Central memory CD8-positive, alpha-beta T cell (primary cell): Measurements from ENCODE around the gene GP1BB.
"Not testable (repeated sequence)": the region's sequence is repeated elsewhere in the genome, so short reads cannot be mapped to it uniquely, and the experiment has no call there.

ENCODE experiments used
- ATAC-seq: fragments of 150-1000 bp; cut with Tn5 transposase; replicated peaks from 2 replicates; pipeline ENCODE4 v1.10.0; 2022; ENCODE audit warnings: mild to moderate bottlenecking, moderate FRiP score, moderate number of reproducible peaks; ENCODE audit not compliant: poor library complexity, severe bottlenecking; ENCODE audit errors: extremely low read depth
- DNase-seq, 2 donors: peaks; one replicate each; pipeline ENCODE4 v3.0.0; 2021; ENCODE audit warnings: low spot score in 2 of 2
- H3K27ac Mint-ChIP-seq: one replicate; pipeline ENCODE4 v1.8.0; 2022; ENCODE audit warnings: low read depth, mild to moderate bottlenecking, moderate library complexity, mixed read lengths
- H3K27me3 Mint-ChIP-seq: one replicate; pipeline ENCODE4 v1.8.0; 2022; ENCODE audit warnings: mixed read lengths
- H3K36me3 Mint-ChIP-seq: one replicate; pipeline ENCODE4 v1.8.0; 2022; ENCODE audit warnings: mild to moderate bottlenecking, moderate library complexity, mixed read lengths; ENCODE audit not compliant: insufficient read depth
- H3K4me1 Mint-ChIP-seq: one replicate; pipeline ENCODE4 v1.8.0; 2022; ENCODE audit warnings: mixed read lengths
- H3K4me3 Mint-ChIP-seq: one replicate; pipeline ENCODE4 v1.8.0; 2022; ENCODE audit warnings: mild to moderate bottlenecking, moderate library complexity, mixed read lengths
- H3K9me3 Mint-ChIP-seq: one replicate; pipeline ENCODE4 v1.8.0; 2022; ENCODE audit warnings: mixed read lengths

GP1BB gene

GRCh38 chr22:19720999-19721329, 2.4 kb upstream of the GP1BB start:
- DNase-seq (no peak), ATAC-seq (no peak)
- no peaks in the 10 kb centered on the region for H3K9me3 Mint-ChIP-seq
- H3K4me1 Mint-ChIP-seq, result peaks cover 9% of the 10 kb centered on the region
- no peak overlapping the region for H3K4me3 Mint-ChIP-seq
- peaks cover 53% of the 10 kb centered on the region for H3K27me3 Mint-ChIP-seq
- no peak overlapping the region for H3K27ac Mint-ChIP-seq
- peaks cover 9% of the 10 kb centered on the region for H3K36me3 Mint-ChIP-seq

GRCh38 chr22:19721330-19722177, 1.8 kb upstream of the GP1BB start:
- no peak for ATAC-seq

GRCh38 chr22:19722178-19722981, 959 bp upstream of the GP1BB start:
- Mint-ChIP-seq H3K4me3 (no peak overlapping the region), H3K4me1 (peaks cover 9% of the 10 kb centered on the region), H3K27ac (no peak overlapping the region), H3K27me3 (peaks cover 54% of the 10 kb centered on the region), H3K9me3 (no peaks in the 10 kb centered on the region), H3K36me3 (peaks cover 9% of the 10 kb centered on the region)
- no peak for DNase-seq
- ATAC-seq, result no peak

More at GRCh38 chr22:19721330-19722177, 1.8 kb upstream of the GP1BB start:
- H3K9me3 Mint-ChIP-seq, result no peaks in the 10 kb centered on the region
- H3K27me3 Mint-ChIP-seq, result peaks cover 53% of the 10 kb centered on the region
- no peak overlapping the region for H3K4me3 Mint-ChIP-seq
- no peak overlapping the region for H3K27ac Mint-ChIP-seq
- peaks cover 9% of the 10 kb centered on the region for H3K4me1 Mint-ChIP-seq
- DNase-seq, result no peak
- H3K36me3 Mint-ChIP-seq, result peaks cover 7% of the 10 kb centered on the region

GRCh38 chr22:19722982-19723231, 432 bp upstream of the GP1BB start:
- H3K4me1 Mint-ChIP-seq, result peaks cover 9% of the 10 kb centered on the region
- DNase-seq (no peak), ATAC-seq (no peak)
- no peak overlapping the region for H3K4me3 Mint-ChIP-seq
- no peak overlapping the region for H3K27ac Mint-ChIP-seq
- H3K27me3 Mint-ChIP-seq, result peaks cover 59% of the 10 kb centered on the region
- H3K36me3 Mint-ChIP-seq, result peaks cover 9% of the 10 kb centered on the region
- H3K9me3 Mint-ChIP-seq, result no peaks in the 10 kb centered on the region

- DNase-seq (no peak), ATAC-seq (no peak)
- Mint-ChIP-seq H3K27ac (no peak overlapping the region), H3K4me3 (peak overlapping the region; percentile 43), H3K9me3 (no peaks in the 10 kb centered on the region), H3K36me3 (peaks cover 9% of the 10 kb centered on the region), H3K27me3 (peaks cover 57% of the 10 kb centered on the region), H3K4me1 (peaks cover 9% of the 10 kb centered on the region)
Observed at GRCh38 chr22:19723983-19724827, 866 bp downstream of the GP1BB start.

- Mint-ChIP-seq H3K36me3 (peaks cover 9% of the 10 kb centered on the region), H3K9me3 (no peaks in the 10 kb centered on the region), H3K27me3 (peaks cover 48% of the 10 kb centered on the region), H3K4me1 (peaks cover 9% of the 10 kb centered on the region), H3K4me3 (peak overlapping the region; percentile 43), H3K27ac (no peak overlapping the region)
- no peak for DNase-seq
- no peak for ATAC-seq
Observed at GRCh38 chr22:19724927-19725661, 1.8 kb downstream of the GP1BB start.

- not testable (repeated sequence) for ATAC-seq, DNase-seq, H3K4me3 Mint-ChIP-seq, H3K27ac Mint-ChIP-seq, H3K9me3 Mint-ChIP-seq
- Mint-ChIP-seq H3K36me3 (peaks cover 13% of the 10 kb centered on the region), H3K27me3 (peaks cover 37% of the 10 kb centered on the region), H3K4me1 (peaks cover 15% of the 10 kb centered on the region)
Observed at GRCh38 chr22:19726064-19726788, 2.9 kb downstream of the GP1BB start.

- H3K4me1 Mint-ChIP-seq, result peaks cover 15% of the 10 kb centered on the region
- no peaks in the 10 kb centered on the region for H3K9me3 Mint-ChIP-seq
- peaks cover 30% of the 10 kb centered on the region for H3K27me3 Mint-ChIP-seq
- H3K4me3 Mint-ChIP-seq, result no peak overlapping the region
- ATAC-seq (no peak), DNase-seq (no peak)
- H3K36me3 Mint-ChIP-seq, result peaks cover 13% of the 10 kb centered on the region
- no peak overlapping the region for H3K27ac Mint-ChIP-seq
Observed at GRCh38 chr22:19727310-19728150, 4.2 kb downstream of the GP1BB start.

- Mint-ChIP-seq H3K36me3 (peaks cover 13% of the 10 kb centered on the region), H3K27ac (no peak overlapping the region), H3K4me3 (no peak overlapping the region), H3K4me1 (peaks cover 15% of the 10 kb centered on the region), H3K27me3 (peaks cover 23% of the 10 kb centered on the region), H3K9me3 (no peaks in the 10 kb centered on the region)
- ATAC-seq (no peak), DNase-seq (no peak)
Observed at GRCh38 chr22:19728271-19728670, 4.9 kb downstream of the GP1BB start.

GRCh38 chr22:19728836-19729235, 5.5 kb downstream of the GP1BB start:
- H3K4me3 Mint-ChIP-seq, result no peak overlapping the region
- ATAC-seq (no peak), DNase-seq (no peak)
- no peak overlapping the region for H3K27ac Mint-ChIP-seq
- H3K27me3 Mint-ChIP-seq, result peaks cover 23% of the 10 kb centered on the region
- H3K36me3 Mint-ChIP-seq, result peaks cover 14% of the 10 kb centered on the region
- H3K9me3 Mint-ChIP-seq, result no peaks in the 10 kb centered on the region
- H3K4me1 Mint-ChIP-seq, result peaks cover 15% of the 10 kb centered on the region

GRCh38 chr22:19729507-19729906, 6.2 kb downstream of the GP1BB start:
- Mint-ChIP-seq H3K9me3 (no peaks in the 10 kb centered on the region), H3K27ac (no peak overlapping the region), H3K4me1 (peaks cover 13% of the 10 kb centered on the region), H3K36me3 (peaks cover 16% of the 10 kb centered on the region), H3K4me3 (no peak overlapping the region), H3K27me3 (peaks cover 21% of the 10 kb centered on the region)
- no peak for ATAC-seq
- DNase-seq, result no peak
